PC-9 (cell line): ENCODE results near the gene LSP1. TPM values are rescaled to one million over a fixed set of nuclear protein-coding genes. Genes with fewer than 3 reads are reported as not detected.

Source experiments
- BruUV-seq: library from RNA; stranded (reverse); fragments of 400-500 nt; replicated peaks from 2 replicates; lab custom pipeline; 2021; lab: Mats Ljungman, UMichigan
- CTCF ChIA-PET: fragments of 300-600 bp; sonication (Branson Sonifier 250); formaldehyde crosslinking; loops from one replicate; lab custom pipeline; 2022; ENCODE audit warnings: antibody characterized with exemption; lab: Charles Lee
- POLR2A ChIA-PET: fragments of 300-600 bp; sonication (Branson Sonifier 250); formaldehyde crosslinking; loops from one replicate; lab custom pipeline; 2022; ENCODE audit warnings: antibody characterized with exemption; ENCODE audit not compliant: unreplicated experiment; lab: Charles Lee
- DNase-seq, 2 experiments: peaks; one replicate each; pipeline versions ENCODE4 v3.0.0 to v3.0.0-alpha.2; 2015 to 2022; ENCODE audit warnings: mixed read lengths in 1 of 2
- H2AFZ ChIP-seq: fragments of 200-600 bp; sonication (generic); 2 replicates; pipeline ENCODE4 v1.8.1; 2017; ENCODE audit warnings: antibody characterized with exemption
- H3F3A ChIP-seq: fragments of 200-600 bp; sonication (generic); 2 replicates; pipeline ENCODE4 v1.8.1; 2017; ENCODE audit warnings: antibody characterized with exemption, mild to moderate bottlenecking, low read depth; ENCODE audit not compliant: insufficient read depth
- H3K27ac ChIP-seq: fragments of 200-600 bp; sonication (generic); 2 replicates; pipeline ENCODE4 v1.6.1; 2016; ENCODE audit warnings: mixed run types
- H3K27me3 ChIP-seq: fragments of 200-600 bp; sonication (generic); 2 replicates; pipeline ENCODE4 v1.6.1; 2016; ENCODE audit warnings: low read depth, mixed run types; ENCODE audit not compliant: insufficient read depth
- H3K36me3 ChIP-seq: fragments of 200-600 bp; sonication (generic); 2 replicates; pipeline ENCODE4 v1.6.1; 2016; ENCODE audit warnings: low read depth, mixed run types
- H3K4me1 ChIP-seq: fragments of 200-600 bp; sonication (generic); replicated peaks from 2 replicates; pipeline ENCODE4 v1.6.1; 2016; ENCODE audit warnings: mixed run types; ENCODE audit not compliant: insufficient read depth
- H3K4me2 ChIP-seq: fragments of 200-600 bp; sonication (generic); 2 replicates; pipeline ENCODE4 v1.6.1; 2017; ENCODE audit warnings: mixed run types
- H3K4me3 ChIP-seq: fragments of 200-600 bp; sonication (generic); 2 replicates; pipeline ENCODE4 v1.6.1; 2016; ENCODE audit warnings: mixed run types
- H3K79me2 ChIP-seq: fragments of 200-600 bp; sonication (generic); 2 replicates; pipeline ENCODE4 v1.6.1; 2017; ENCODE audit warnings: low read depth, mixed run types
- H3K9me2 ChIP-seq: fragments of 200-600 bp; sonication (generic); 2 replicates; pipeline ENCODE4 v1.8.1; 2017; ENCODE audit warnings: mild to moderate bottlenecking; ENCODE audit not compliant: insufficient read depth
- H3K9me3 ChIP-seq: fragments of 200-600 bp; sonication (generic); 2 replicates; pipeline ENCODE4 v1.8.1; 2016; ENCODE audit warnings: low read depth; ENCODE audit not compliant: insufficient read depth
- H4K20me1 ChIP-seq: fragments of 200-600 bp; sonication (generic); 2 replicates; pipeline ENCODE4 v1.8.1; 2017; ENCODE audit not compliant: insufficient read depth
- EZH2 ChIP-seq: fragments of 200-600 bp; sonication (generic); IDR thresholded peaks from 2 replicates; pipeline ENCODE4 v1.8.0; 2017; ENCODE audit warnings: antibody characterized with exemption, low read depth
- intact Hi-C: fragments of 100-400 bp; cut with micrococcal nuclease; formaldehyde crosslinking; loops from one replicate; pipeline ENCODE4 v1.10.0; 2022; ENCODE audit not compliant: unreplicated experiment
- total RNA-seq: library from RNA; stranded (reverse); gene quantifications from 2 replicates; pipeline ENCODE4 v1.2.3, GENCODE V29; 2021
- TF ChIP-seq, protein P1 (sequence below): fragments of 200-600 bp; sonication (generic); conservative IDR thresholded peaks from 2 replicates; pipeline ENCODE4 v1.6.1; 2017; ENCODE audit warnings: mixed run types, antibody characterized with exemption, mild to moderate bottlenecking, moderate library complexity

LSP1 gene
- total RNA-seq, 1 experiment from 2014 or later, result 2.6 TPM

DNA sequence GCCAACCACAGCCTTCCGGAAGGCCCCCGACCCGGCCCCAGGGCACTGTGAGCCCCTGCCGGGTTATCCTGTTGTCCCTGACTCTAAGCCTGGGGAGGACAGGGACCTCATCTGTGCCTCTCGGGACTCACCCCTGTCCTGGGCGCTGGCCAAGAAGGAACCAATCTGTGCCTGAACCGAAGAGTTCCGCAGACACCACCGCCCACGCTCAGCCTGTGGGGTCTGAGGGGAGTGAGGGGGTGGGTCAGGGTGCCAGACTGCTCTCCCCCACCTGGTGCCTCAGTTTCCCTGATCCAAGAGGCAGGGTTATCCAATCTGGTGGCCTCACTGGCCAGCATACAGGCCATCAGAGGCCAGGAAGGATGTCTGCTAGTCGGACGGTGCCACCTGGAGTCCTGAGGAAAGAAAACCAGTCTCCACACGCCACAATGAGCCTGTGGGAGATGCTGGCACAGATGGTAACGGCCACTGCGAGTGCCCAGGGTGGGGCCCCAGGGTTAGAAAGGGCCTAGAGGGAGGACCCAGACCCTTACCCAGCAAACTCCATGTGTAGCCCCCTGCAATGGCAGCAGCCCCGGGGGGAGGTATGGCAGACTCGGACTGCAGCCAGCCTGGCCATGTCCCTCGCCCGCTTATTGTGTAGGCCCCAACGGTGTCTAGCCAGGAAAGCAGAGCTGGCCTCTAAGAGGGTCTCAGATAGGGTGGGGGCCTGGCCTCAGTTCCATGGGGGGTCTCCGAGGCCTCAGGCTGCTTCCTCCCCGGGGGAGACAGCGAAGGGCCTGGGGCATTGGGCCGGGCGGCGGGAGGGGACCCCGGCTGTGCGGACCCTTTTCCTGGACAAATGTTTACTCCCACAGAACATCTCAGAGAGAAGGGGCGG lies 65.8 kb downstream of the LSP1 start:
- H3K27me3 ChIP-seq, result peaks cover 16% of the 10 kb centered on the region; the same call in 1 of the 2 replicates
- ChIA-PET POLR2A (no interaction called here), CTCF (no interaction called here)
- H2AFZ ChIP-seq, result no peak overlapping the region
- no peak overlapping the region for H3K27ac ChIP-seq
- no peak overlapping the region for H3K4me2 ChIP-seq
- H3K36me3 ChIP-seq, result no peaks in the 10 kb centered on the region
- no TSS peak for BruUV-seq
- H3K9me3 ChIP-seq, result no peaks in the 10 kb centered on the region
- no peaks in the 10 kb centered on the region for H3K9me2 ChIP-seq
- no peak overlapping the region for H3K4me3 ChIP-seq
- TF ChIP-seq EZH2, result no peak
- TF ChIP-seq, protein P1, sequence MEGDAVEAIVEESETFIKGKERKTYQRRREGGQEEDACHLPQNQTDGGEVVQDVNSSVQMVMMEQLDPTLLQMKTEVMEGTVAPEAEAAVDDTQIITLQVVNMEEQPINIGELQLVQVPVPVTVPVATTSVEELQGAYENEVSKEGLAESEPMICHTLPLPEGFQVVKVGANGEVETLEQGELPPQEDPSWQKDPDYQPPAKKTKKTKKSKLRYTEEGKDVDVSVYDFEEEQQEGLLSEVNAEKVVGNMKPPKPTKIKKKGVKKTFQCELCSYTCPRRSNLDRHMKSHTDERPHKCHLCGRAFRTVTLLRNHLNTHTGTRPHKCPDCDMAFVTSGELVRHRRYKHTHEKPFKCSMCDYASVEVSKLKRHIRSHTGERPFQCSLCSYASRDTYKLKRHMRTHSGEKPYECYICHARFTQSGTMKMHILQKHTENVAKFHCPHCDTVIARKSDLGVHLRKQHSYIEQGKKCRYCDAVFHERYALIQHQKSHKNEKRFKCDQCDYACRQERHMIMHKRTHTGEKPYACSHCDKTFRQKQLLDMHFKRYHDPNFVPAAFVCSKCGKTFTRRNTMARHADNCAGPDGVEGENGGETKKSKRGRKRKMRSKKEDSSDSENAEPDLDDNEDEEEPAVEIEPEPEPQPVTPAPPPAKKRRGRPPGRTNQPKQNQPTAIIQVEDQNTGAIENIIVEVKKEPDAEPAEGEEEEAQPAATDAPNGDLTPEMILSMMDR, result no peak
- intact Hi-C loops, result no loop called here
- H3K79me2 ChIP-seq, result no peaks in the 10 kb centered on the region
- no peaks in the 10 kb centered on the region for H3F3A ChIP-seq
- DNase-seq, result no peak
- H3K4me1 ChIP-seq, result no peaks in the 10 kb centered on the region
- no peaks in the 10 kb centered on the region for H4K20me1 ChIP-seq

DNA sequence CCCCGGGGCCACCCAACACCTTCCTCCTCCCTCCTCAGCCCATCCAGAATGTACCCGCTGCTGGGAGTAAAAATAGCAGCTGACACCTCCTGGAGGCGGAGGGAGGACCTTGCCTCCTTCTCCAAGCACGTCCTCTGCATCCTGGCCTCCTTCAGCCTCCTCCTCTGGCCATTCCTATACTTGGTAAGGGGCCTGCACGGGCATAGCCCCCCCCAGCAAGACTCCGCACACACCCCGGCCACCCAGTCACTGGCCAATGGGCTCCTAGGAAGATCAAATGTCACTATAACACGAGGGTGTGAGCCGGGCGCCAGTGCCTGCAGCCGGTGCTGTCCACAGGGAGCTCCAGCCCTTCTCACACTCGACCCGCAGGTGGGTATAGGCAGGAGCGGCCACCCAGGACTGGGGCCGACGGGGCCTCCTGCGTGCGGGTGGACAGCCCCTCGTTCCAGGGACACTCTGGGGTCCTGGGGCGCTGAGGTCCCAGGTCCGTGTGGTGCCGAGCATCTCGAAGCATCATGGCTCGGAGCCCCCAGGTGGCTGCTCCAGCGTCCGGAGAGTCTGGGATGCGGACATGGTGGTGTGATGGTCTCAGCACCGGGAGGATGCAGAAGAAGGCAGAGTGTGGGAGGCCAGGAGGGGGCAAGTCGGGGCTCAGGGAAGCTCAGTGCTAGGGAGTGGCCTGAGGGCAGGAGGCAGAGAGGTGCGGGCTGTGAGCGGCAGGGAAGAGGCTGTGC lies 66.7 kb downstream of the LSP1 start, which contains the start of gene TNNT3:
Gene TNNT3 (plus strand): TSS at position 313 of the 737 bp plus-strand sequence. CDS start 3,172 bp downstream, outside the sequence.
- no peaks in the 10 kb centered on the region for H3K4me1 ChIP-seq
- no peak within 1 kb of the TSS for H3K4me2 ChIP-seq
- no peak within 1 kb of the TSS for H2AFZ ChIP-seq
- DNase-seq, result no peak
- no peaks in the 10 kb centered on the region for H3K36me3 ChIP-seq
- POLR2A ChIA-PET, result no interaction called here
- intact Hi-C loops, result no loop called here
- no peaks in the 10 kb centered on the region for H3K9me2 ChIP-seq
- no peak within 1 kb of the TSS for H3K27ac ChIP-seq
- no peaks in the 10 kb centered on the region for H3K9me3 ChIP-seq
- peaks cover 16% of the 10 kb centered on the region; the same call in 1 of the 2 replicates for H3K27me3 ChIP-seq
- H3K79me2 ChIP-seq, result no peaks in the 10 kb centered on the region
- H4K20me1 ChIP-seq, result no peaks in the 10 kb centered on the region
- CTCF ChIA-PET, result no interaction called here
- TF ChIP-seq EZH2, result no peak
- TF ChIP-seq, protein P1, result no peak
- H3K4me3 ChIP-seq, result no peak within 1 kb of the TSS
- H3F3A ChIP-seq, result no peaks in the 10 kb centered on the region
- BruUV-seq, result no TSS peak

DNA sequence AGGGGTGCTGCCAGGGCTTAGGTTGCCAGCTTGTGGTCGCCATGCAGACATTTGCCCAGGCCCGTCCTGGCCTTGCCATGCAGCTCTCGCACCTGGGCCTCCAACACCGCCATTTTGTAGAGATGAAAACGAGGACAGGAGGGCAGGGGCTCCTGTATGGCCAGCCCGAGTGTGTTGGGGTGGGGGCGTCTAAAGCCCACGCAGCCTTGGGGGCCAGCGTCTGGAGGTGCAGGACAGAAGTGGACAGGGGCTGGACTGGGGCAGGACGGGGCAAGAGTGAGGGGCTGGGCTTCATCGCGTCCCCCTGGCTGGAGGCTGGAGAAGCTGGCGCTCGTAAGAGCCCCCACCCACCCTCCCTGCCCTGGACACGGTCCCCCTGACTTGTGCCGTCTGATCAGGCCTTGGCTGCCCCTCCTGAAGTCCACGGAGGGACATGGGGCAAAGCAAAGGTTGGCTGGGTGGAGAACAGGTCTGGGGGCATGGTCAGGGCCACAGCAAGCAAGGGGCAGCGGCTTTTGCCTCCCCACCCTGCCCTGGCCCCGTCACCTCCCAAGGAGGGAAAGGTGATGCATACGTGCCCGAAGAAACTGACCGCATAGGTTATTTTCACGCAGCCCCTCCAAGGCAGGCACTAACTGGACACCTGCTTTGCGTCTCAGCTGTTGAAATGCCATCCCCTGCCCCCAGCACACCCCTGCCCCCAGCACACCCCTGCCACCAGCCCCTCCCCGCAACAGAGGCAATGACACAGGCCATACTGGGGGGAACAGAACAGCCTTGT lies 67.4 kb downstream of the LSP1 start:
- BruUV-seq, result no TSS peak
- H4K20me1 ChIP-seq, result no peaks in the 10 kb centered on the region
- H3K4me2 ChIP-seq, result no peak overlapping the region
- no peaks in the 10 kb centered on the region for H3K79me2 ChIP-seq
- H3K4me3 ChIP-seq, result no peak overlapping the region
- peaks cover 16% of the 10 kb centered on the region; the same call in 1 of the 2 replicates for H3K27me3 ChIP-seq
- H3K36me3 ChIP-seq, result no peaks in the 10 kb centered on the region
- intact Hi-C loops, result no loop called here
- no peak overlapping the region for H3K27ac ChIP-seq
- DNase-seq, result no peak
- no peak for TF ChIP-seq EZH2
- TF ChIP-seq, protein P1, result no peak
- H3K4me1 ChIP-seq, result no peaks in the 10 kb centered on the region
- no peaks in the 10 kb centered on the region for H3F3A ChIP-seq
- CTCF ChIA-PET, result no interaction called here
- H3K9me3 ChIP-seq, result no peaks in the 10 kb centered on the region
- H3K9me2 ChIP-seq, result no peaks in the 10 kb centered on the region
- POLR2A ChIA-PET, result no interaction called here
- no peak overlapping the region for H2AFZ ChIP-seq
